Suppressor macrophage (primary cell): ENCODE data around the gene LAMC2.
A peak's percentile ranks its signal among the peaks of the same experiment; 100 is the strongest.
"Not testable (repeated sequence)": the region's sequence is repeated elsewhere in the genome, so short reads cannot be mapped to it uniquely, and the experiment has no call there.

ENCODE experiments used
- DNase-seq, 4 experiments: peaks; one replicate each; pipeline ENCODE4 v3.0.0-alpha.2; 2020 to 2022
- total RNA-seq, 17 experiments: gene quantifications; one replicate each; lab custom pipeline; 2026; ENCODE audit warnings: mixed read lengths in 6 of 17, inconsistent platforms in 3 of 17; lab: John Stamatoyannopoulos, UW

LAMC2 gene
- 0 to 3.6 (median 0.14) reads per million in 17 experiments for total RNA-seq

- DNase-seq: no peak
Observed at GRCh38 chr1:183185941-183186490, at the start of gene LAMC2. Gene LAMC2, plus strand, starts transcription at chr1:183186264. Its CDS starts 89 bp downstream, at chr1:183186353.

GRCh38 chr1:183137782-183138181, 48.3 kb upstream of the LAMC2 start:
- no peak for DNase-seq

GRCh38 chr1:183138301-183138700, 47.8 kb upstream of the LAMC2 start:
- no peak for DNase-seq

DNA sequence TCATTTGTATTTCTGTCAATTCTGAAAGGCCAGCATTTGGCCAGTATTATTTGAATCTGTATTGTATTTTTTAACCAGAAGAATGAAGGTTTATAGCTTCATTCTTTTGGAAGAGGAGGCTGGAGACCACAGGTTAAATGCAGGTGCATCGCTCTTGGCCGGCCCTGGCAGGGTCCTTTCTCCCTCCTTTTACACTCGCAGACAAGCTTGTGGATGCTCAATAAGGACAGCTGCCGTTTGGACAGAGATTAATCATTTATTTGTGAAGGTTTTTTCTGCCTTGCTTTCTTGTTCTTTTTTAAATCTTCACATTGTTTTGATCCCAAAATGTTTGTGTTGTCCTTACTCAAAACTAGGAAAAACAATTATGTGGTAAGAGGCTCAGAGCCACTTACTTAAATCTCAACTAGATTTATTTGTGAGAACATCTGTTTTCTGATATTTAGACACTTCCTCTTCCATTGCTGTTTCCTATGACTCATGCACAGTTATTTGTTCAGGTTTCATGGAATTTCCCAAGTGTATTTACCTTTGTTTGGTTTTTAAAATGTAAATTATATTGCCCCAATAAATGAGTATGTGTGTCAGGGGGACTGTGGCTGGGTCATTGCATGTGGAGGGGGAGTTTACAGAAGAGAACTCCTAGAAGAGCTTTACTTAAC, 46.7 kb upstream of the LAMC2 start:
- DNase-seq: peak in 2 of 4 experiments; percentile 7 to 12

DNA sequence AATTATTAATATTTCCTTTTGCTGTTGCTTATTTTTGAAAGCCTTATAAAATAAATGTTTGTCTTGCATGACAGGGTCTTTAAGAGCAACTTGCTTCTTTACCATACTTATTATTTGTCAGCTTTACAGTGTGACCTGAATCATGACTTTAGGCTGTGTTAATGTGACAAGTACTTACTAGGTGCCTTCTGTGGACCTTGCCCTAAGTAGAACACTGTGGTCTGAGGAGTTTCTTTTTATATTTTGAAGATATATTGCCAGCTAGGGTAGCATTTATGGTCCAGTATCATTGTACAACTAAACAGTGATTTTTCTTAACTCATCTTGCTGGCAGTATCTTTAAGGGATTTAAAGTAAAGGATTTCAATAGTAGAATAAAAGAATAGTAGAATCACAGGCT, 45.4 kb upstream of the LAMC2 start:
- no peak for DNase-seq

DNA sequence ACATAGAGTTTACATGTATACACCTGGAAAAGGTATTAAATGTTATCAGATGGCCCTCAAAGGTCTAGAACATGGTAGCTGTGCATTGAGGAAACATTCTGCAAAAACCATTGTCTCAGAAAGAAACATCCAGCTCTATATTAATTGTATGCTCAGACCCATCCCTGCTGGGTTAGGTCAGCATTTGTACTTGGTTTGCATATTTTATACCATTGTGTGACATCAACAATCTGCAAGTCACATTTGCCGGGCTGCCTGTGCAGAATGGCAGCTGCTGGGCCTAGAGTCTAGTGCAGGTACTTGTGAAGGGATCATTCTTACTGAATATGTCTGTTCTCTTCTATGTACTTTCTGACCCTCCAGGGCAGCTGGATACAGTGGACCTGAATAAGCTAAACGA, 43.9 kb upstream of the LAMC2 start:
- no peak for DNase-seq

- DNase-seq: no peak
Observed at GRCh38 chr1:183143576-183144315, 42.3 kb upstream of the LAMC2 start.

DNA sequence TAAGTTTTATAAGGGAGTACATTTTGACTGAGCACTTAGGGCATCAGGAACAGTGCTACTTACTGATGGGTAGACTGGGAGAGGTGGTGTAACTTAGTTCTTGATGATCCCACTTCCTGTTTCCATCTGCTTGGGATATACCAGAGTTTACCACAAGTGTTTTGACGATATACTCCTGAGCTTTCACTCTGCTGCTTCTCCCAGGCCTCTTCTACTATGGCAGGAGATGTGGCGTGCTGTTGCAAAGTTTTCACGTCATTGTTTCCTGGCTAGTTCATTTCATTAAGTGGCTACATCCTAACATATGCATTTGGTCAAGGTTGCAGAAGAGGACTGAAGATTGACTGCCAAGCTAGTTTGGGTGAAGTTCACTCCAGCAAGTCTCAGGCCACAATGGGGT, 41.3 kb upstream of the LAMC2 start:
- peak in 2 of 4 experiments; percentile 8 to 10 for DNase-seq

DNA sequence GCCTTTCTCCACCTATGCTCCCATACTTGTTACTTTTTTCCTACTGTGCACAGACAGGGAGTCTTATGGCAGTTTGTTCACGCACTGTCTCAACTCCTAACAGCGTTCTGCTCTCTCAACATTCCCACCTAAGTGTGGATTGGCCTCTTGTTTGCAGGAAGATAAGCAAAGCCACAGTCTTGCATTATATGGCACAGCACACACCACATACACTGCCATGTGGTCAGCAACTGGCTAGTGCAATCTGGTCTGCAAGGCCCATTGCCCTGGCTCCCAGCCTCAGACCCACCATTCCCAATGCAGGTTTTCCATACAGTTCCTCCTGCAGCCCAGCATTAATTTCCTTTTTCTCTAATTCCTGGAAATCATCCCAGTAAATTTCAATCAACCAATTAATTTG, 38.3 kb upstream of the LAMC2 start:
- no peak for DNase-seq

DNA sequence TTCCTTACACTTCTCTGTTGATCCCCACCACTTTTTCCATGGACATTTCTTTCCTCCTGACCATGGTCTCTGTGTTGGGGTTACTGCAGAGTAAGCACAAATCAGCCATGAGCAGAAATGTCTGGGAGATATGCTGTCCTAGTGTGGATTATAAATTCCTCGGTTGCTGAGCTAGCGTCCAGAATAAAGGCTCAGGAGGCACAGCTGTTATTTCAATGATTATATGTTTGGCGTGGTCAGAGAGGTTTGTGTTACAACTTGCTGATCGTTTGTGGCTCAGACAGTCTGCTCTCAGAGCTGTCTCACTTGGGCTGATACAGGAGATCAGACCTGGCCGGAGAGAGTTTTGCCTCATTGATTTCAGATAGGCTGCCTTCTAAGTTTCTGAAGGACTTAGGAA, 37.5 kb upstream of the LAMC2 start:
- no peak for DNase-seq

DNA sequence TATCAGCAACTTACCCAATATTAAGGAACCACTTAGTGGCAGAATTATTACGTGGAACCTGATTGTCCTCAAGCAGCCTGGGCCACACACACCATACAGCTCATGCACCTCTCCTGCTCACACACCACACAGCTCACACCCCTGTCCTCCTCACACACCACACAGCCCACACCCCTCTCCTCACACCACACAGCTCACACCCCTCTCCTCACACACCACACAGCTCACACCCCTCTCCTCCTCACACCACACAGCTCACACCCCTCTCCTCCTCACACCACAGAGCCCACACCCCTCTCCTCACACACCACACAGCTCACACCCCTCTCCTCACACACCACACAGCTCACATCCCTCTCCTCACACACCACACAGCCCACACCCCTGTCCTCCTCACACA, 36.8 kb upstream of the LAMC2 start:
- no peak for DNase-seq

DNA sequence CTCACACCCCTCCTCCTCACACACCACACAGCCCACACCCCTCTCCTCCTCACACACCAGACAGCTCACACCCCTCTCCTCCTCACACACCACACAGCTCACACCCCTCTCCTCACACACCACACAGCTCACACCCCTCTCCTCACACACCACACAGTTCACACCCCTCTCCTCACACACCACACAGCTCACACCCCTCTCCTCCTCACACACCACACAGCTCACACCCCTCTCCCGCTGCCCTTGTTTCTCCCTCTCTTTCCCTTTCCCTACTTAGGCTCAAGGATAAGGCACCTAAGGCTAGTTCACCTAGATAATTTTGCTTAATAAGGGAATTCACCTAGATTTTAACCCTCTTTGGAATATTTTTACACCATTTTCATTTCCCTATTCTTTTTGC, 36.0 kb upstream of the LAMC2 start:
- DNase-seq: not testable (repeated sequence)

DNA sequence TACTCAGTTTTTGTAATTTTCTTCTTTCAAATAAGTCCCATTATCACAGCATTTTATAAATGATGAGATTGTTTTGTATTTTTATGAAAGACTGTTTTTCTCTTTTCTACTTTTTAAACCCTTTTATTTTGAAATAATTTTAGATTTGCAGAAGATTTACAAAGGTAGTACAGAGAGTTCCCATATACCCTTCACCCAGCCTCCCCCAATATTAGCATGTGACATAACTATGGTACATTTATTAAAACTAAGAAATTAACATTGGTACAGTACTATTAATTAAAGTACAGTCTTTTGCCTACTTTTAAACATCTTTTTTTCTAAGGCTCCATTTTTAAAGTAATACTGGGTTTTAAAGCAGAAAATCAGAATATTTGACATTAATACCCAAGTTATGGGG, 35.6 kb upstream of the LAMC2 start:
- DNase-seq: no peak

- no peak for DNase-seq
Observed at GRCh38 chr1:183152180-183152579, 33.9 kb upstream of the LAMC2 start.

GRCh38 chr1:183155939-183156338, 30.1 kb upstream of the LAMC2 start:
- no peak for DNase-seq

DNA sequence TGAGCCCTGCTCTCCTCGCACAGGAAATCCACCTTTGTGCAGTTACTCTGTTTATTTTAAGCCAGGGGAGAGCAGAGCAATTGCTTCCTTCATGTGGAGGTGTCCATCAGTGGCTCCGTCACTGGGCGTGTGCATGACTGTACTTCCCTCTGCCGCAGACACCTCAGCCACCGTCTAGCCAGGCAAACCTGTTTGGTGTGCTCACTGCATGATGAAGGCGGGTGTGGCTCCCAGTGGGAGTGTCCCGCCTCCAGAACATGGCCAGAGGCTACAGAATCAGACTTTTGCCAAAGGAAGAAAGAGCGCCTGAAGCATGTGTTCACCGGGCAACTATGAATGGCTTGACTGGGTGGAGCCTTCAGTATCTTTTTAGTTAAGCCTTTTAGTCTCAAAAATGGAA, 26.1 kb upstream of the LAMC2 start:
- no peak for DNase-seq

DNA sequence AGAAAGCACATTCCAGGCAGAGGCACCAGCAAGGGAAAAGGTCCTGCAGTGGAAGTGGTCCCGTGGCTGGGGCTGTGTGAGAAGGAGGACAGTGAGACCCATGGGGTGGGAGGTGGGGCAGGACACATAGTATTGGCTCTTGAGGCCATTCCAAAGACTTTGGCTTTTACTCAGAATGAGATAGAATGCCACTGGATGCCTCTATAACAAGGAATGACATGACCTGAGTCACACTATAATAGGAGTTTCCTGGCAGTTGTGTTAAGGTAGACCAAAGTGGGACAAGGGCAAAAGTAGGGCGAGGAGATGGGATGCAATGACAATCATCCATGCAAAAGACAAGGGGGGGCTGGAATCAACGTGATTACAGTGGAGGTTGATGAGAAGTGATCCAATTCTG, 24.7 kb upstream of the LAMC2 start:
- DNase-seq: no peak

GRCh38 chr1:183163316-183163715, 22.7 kb upstream of the LAMC2 start:
- DNase-seq: no peak

- no peak for DNase-seq
Observed at GRCh38 chr1:183164340-183164739, 21.7 kb upstream of the LAMC2 start.

GRCh38 chr1:183164963-183165362, 21.1 kb upstream of the LAMC2 start:
- DNase-seq: no peak

GRCh38 chr1:183165456-183165855, 20.6 kb upstream of the LAMC2 start:
- no peak for DNase-seq

- no peak for DNase-seq
Observed at GRCh38 chr1:183166454-183166853, 19.6 kb upstream of the LAMC2 start.

- no peak for DNase-seq
Observed at GRCh38 chr1:183167676-183168075, 18.4 kb upstream of the LAMC2 start.

GRCh38 chr1:183168308-183168707, 17.8 kb upstream of the LAMC2 start:
- DNase-seq: no peak
